Measurements from ENCODE around the gene PLA2R1.

Gene PLA2R1

GRCh38 chr2:160087854-160088745 is 25.7 kb upstream of the PLA2R1 start:
- H3K36me3 ChIP-seq (ENCODE audit: control insufficient read depth, insufficient read depth, low read length), result no peaks in the 10 kb centered on the region
- H3K9ac ChIP-seq (ENCODE audit: low read depth, low read length), result no peak overlapping the region
- no peak overlapping the region for H3K4me3 ChIP-seq (ENCODE audit: low read depth, low read length)
- no peaks in the 10 kb centered on the region for H3K27me3 ChIP-seq (ENCODE audit: control insufficient read depth, insufficient read depth, low read length)
- H3K4me1 ChIP-seq (ENCODE audit: control insufficient read depth, insufficient read depth, low read length), result no peaks in the 10 kb centered on the region
- no peak overlapping the region for H3K27ac ChIP-seq (ENCODE audit: low read depth, low read length)
- peaks cover 79% of the 10 kb centered on the region for H3K9me3 ChIP-seq (ENCODE audit: control insufficient read depth, insufficient read depth, low read length)

GRCh38 chr2:160085662-160086061 is 23.2 kb upstream of the PLA2R1 start:
- Histone ChIP-seq H3K4me1 (ENCODE audit: control insufficient read depth, insufficient read depth, low read length) (no peaks in the 10 kb centered on the region), H3K27ac (ENCODE audit: low read depth, low read length) (no peak overlapping the region), H3K27me3 (ENCODE audit: control insufficient read depth, insufficient read depth, low read length) (no peaks in the 10 kb centered on the region), H3K36me3 (ENCODE audit: control insufficient read depth, insufficient read depth, low read length) (no peaks in the 10 kb centered on the region), H3K9ac (ENCODE audit: low read depth, low read length) (no peak overlapping the region), H3K9me3 (ENCODE audit: control insufficient read depth, insufficient read depth, low read length) (peaks cover 59% of the 10 kb centered on the region), H3K4me3 (ENCODE audit: low read depth, low read length) (no peak overlapping the region)

DNA sequence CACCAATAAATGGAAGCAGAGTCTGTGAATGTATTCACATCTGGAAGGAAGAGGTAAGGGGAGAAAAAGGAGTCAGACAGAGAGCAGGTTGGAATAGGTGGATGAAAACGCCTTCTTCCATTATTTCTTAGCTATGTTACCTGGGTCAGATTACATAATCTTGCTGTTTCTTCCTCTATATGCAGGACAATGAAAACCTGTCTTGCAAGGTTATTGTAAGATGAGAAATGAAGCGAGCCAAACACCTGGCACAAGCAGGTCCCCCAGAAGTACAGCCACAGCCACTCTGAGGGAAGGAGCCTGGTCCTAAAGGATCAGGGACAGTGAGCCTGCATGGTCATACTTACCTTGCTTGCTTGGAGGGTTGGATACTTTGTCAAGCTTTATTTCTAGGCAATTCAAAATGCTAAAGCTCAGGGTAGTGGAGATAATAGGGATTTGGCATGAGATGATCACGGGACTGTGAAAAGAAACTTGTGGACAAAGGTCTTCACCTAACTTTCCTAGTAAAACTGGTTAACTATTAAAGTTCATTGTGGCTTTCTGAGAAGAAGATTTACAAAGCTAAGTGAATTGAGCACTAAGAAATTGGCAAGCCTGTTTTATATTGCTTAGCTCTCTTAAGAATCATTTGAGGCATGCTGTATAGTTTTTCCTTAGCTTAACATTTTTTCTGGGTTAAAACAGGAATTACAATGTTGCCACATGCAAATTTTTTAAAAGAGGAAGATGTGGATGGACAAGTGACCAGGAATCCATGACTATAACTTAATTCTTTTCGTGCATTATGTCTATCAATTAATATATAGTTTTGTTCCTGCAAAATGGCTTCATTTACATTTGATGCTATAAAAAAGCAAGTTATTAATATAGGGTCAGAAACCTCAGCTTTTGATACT is 15.7 kb upstream of the PLA2R1 start:
- H3K4me3 ChIP-seq (ENCODE audit: low read depth, low read length), result no peak overlapping the region
- H3K4me1 ChIP-seq (ENCODE audit: control insufficient read depth, insufficient read depth, low read length), result no peaks in the 10 kb centered on the region
- H3K27ac ChIP-seq (ENCODE audit: low read depth, low read length), result no peak overlapping the region
- H3K9me3 ChIP-seq (ENCODE audit: control insufficient read depth, insufficient read depth, low read length), result peaks cover 6% of the 10 kb centered on the region
- H3K27me3 ChIP-seq (ENCODE audit: control insufficient read depth, insufficient read depth, low read length), result no peaks in the 10 kb centered on the region
- H3K36me3 ChIP-seq (ENCODE audit: control insufficient read depth, insufficient read depth, low read length), result no peaks in the 10 kb centered on the region
- H3K9ac ChIP-seq (ENCODE audit: low read depth, low read length), result no peak overlapping the region

DNA sequence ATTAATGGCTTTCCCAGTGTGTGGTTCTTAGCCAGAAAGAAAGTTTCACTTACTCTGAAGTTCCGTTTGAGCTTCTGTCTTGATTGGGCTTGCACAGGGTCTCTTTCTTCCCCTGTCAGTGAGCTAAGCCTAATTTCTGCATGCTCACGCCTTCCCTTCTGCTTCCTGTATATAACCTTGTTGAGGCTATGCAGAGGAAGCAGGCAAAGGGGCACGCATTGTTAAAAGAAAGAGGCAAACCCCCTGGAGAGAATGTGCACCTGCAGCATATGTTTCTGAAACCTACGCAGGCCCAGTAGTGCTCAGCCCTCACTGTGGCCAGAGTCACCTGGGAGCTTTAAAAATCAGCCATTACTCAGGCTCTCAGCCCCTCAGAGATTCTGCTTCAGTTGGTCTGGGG is 14.5 kb upstream of the PLA2R1 start:
- Histone ChIP-seq H3K36me3 (ENCODE audit: control insufficient read depth, insufficient read depth, low read length) (no peaks in the 10 kb centered on the region), H3K27ac (ENCODE audit: low read depth, low read length) (no peak overlapping the region), H3K4me1 (ENCODE audit: control insufficient read depth, insufficient read depth, low read length) (no peaks in the 10 kb centered on the region), H3K9me3 (ENCODE audit: control insufficient read depth, insufficient read depth, low read length) (peaks cover 6% of the 10 kb centered on the region), H3K27me3 (ENCODE audit: control insufficient read depth, insufficient read depth, low read length) (no peaks in the 10 kb centered on the region), H3K4me3 (ENCODE audit: low read depth, low read length) (no peak overlapping the region), H3K9ac (ENCODE audit: low read depth, low read length) (no peak overlapping the region)

DNA sequence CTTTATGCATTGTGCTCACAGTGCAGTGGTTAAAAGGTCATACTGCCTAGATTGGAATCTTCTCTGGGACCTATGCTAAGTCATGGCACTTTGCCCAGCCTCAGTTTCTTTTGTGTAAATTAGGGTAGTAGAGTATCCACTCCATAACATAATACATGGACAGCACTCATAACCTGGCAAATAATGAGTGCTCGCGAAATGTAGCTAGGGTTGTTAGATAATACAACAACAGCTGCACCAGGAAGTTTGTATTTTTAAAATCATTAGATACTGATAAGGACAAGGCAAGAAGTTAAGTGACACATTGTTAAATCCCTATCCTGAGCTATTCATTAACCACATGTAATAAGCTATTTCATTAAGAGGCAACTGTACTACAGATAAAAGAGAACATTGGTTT is 13.8 kb upstream of the PLA2R1 start:
- peaks cover 3% of the 10 kb centered on the region for H3K9me3 ChIP-seq (ENCODE audit: control insufficient read depth, insufficient read depth, low read length)
- no peak overlapping the region for H3K27ac ChIP-seq (ENCODE audit: low read depth, low read length)
- H3K4me1 ChIP-seq (ENCODE audit: control insufficient read depth, insufficient read depth, low read length), result no peaks in the 10 kb centered on the region
- no peaks in the 10 kb centered on the region for H3K36me3 ChIP-seq (ENCODE audit: control insufficient read depth, insufficient read depth, low read length)
- H3K27me3 ChIP-seq (ENCODE audit: control insufficient read depth, insufficient read depth, low read length), result no peaks in the 10 kb centered on the region
- H3K9ac ChIP-seq (ENCODE audit: low read depth, low read length), result no peak overlapping the region
- H3K4me3 ChIP-seq (ENCODE audit: low read depth, low read length), result no peak overlapping the region

DNA sequence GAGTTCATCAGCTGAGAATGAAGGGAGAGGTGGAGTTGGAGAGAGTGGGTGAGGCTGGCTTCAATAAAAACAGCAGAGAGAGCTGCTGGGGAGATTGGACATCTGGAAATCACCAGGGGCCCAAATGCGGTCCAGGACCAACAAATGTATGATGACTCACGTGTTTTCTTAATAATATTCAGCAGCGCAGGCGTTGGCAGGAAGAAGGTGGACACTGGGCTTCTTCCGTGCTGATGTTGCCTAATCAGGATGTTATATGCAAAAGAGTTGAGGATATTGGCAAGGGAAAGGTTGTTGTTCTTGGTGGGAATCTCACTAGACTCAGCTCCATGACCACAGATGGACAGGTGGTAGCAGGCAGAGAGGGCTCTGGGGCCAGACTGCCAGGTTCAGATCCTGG is 12.8 kb upstream of the PLA2R1 start:
- Histone ChIP-seq H3K9me3 (ENCODE audit: control insufficient read depth, insufficient read depth, low read length) (peaks cover 5% of the 10 kb centered on the region; the same call in 1 of the 2 replicates), H3K4me3 (ENCODE audit: low read depth, low read length) (no peak overlapping the region), H3K27ac (ENCODE audit: low read depth, low read length) (no peak overlapping the region), H3K36me3 (ENCODE audit: control insufficient read depth, insufficient read depth, low read length) (no peaks in the 10 kb centered on the region), H3K27me3 (ENCODE audit: control insufficient read depth, insufficient read depth, low read length) (no peaks in the 10 kb centered on the region), H3K9ac (ENCODE audit: low read depth, low read length) (no peak overlapping the region), H3K4me1 (ENCODE audit: control insufficient read depth, insufficient read depth, low read length) (no peaks in the 10 kb centered on the region)

DNA sequence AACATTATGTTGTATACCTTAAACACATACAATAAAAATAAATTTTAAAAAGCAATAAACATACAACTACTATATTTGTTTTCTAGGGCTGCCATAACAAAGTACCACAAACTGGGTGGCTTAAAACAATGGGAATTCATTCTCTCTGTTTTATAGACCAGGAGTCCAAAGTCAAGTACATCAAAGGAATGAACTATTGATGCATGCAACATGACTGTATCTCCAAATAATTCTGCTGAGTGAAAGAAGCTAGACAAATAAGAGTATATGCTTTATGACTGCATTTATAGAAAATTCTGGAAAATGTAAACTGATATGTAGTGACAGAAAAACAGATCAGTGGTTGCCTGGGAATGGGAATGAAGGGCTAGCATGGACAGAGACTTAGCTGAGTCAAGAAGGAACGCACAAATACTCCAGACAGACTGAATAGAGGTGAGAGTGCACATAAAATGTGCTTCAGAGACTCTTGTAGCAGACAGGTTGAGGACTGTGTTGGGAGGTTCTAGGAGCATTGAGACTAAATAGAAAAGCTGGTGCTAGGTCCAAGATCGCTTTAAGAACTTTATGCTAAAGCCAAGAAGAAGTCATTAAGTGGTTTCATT is 11.0 kb upstream of the PLA2R1 start:
- H3K9ac ChIP-seq (ENCODE audit: low read depth, low read length), result no peak overlapping the region
- peaks cover 23% of the 10 kb centered on the region for H3K9me3 ChIP-seq (ENCODE audit: control insufficient read depth, insufficient read depth, low read length)
- H3K4me1 ChIP-seq (ENCODE audit: control insufficient read depth, insufficient read depth, low read length), result no peaks in the 10 kb centered on the region
- no peaks in the 10 kb centered on the region for H3K36me3 ChIP-seq (ENCODE audit: control insufficient read depth, insufficient read depth, low read length)
- no peak overlapping the region for H3K4me3 ChIP-seq (ENCODE audit: low read depth, low read length)
- H3K27ac ChIP-seq (ENCODE audit: low read depth, low read length), result no peak overlapping the region
- H3K27me3 ChIP-seq (ENCODE audit: control insufficient read depth, insufficient read depth, low read length), result no peaks in the 10 kb centered on the region

DNA sequence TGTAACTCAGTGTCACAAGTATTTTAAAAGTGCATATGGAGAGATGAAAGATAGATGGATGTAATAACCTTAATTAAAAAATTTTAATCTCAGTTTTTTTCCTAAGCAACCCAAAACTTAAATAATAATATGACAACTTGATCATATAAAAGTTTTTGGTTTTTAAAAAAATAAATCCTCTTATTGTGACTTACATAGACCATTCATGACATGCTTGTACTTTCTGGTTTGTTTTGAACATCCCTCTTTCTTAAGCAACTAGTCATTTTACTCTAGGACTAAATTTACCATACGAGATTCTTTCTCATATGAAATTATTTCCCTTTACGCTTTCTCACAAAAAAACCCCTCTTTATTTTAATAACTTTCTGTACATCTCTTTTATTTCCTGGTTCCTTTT is 6.5 kb upstream of the PLA2R1 start:
- Histone ChIP-seq H3K9me3 (ENCODE audit: control insufficient read depth, insufficient read depth, low read length) (peaks cover 23% of the 10 kb centered on the region), H3K36me3 (ENCODE audit: control insufficient read depth, insufficient read depth, low read length) (no peaks in the 10 kb centered on the region), H3K4me1 (ENCODE audit: control insufficient read depth, insufficient read depth, low read length) (no peaks in the 10 kb centered on the region), H3K27ac (ENCODE audit: low read depth, low read length) (no peak overlapping the region), H3K4me3 (ENCODE audit: low read depth, low read length) (no peak overlapping the region), H3K9ac (ENCODE audit: low read depth, low read length) (no peak overlapping the region), H3K27me3 (ENCODE audit: control insufficient read depth, insufficient read depth, low read length) (peaks cover 3% of the 10 kb centered on the region)

DNA sequence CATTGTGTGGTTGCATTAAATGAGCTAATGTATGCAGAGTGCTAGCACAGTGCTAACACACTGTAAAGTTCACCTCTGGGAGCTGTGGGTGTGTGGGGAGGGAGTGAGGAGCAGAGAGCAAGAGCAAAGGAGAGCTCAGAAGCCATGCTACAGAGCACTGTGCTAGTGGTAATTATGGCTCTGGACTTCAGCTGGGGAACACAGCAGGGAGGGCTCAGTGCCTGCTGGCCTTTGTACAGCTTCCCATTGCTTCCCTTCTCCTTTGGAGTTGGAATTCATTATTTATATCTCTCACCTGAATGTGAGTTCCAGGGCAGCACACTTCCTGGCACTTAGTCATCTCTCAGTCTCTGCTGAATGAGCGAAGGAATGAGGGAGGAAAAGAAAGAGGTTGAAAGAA is 2.5 kb upstream of the PLA2R1 start:
- Histone ChIP-seq H3K27ac (ENCODE audit: low read depth, low read length) (no peak overlapping the region), H3K9ac (ENCODE audit: low read depth, low read length) (no peak overlapping the region), H3K4me1 (ENCODE audit: control insufficient read depth, insufficient read depth, low read length) (peaks cover 8% of the 10 kb centered on the region), H3K9me3 (ENCODE audit: control insufficient read depth, insufficient read depth, low read length) (peaks cover 18% of the 10 kb centered on the region), H3K27me3 (ENCODE audit: control insufficient read depth, insufficient read depth, low read length) (peaks cover 29% of the 10 kb centered on the region), H3K36me3 (ENCODE audit: control insufficient read depth, insufficient read depth, low read length) (no peaks in the 10 kb centered on the region), H3K4me3 (ENCODE audit: low read depth, low read length) (no peak overlapping the region)

DNA sequence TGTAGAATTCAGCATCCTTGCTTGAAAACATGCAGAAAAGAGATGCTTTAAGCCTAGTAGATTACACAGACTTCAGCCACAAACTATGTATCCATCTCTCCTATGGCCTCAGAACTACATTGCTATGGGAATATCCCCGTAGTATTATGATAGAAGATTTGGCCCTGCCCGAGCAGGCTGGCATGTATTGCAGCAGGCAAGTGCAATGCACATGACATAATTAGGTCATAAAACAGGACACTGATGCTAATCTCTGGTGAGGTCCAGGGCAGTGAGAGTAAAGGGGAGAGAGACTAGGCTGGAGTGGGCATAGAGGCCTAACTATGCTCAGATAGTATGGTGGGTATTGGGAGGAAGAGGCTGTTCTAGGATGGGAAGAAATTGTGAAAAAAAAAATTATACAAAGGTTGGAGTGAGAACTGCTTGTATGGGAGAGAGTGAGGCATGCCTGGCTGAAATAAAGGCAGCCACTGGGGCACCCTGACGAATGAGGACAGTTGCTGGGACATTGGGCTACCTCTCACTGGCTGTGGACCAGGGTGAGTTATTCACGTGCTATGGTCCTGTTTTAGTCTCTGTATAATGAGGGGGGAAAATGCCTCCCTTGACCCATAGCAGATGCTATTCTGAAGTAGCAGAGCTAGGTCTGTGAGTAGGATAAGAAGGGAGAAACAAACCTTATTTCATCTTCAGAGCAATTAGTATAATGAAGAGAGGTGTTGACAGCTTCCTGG is 1.6 kb upstream of the PLA2R1 start:
- peaks cover 8% of the 10 kb centered on the region for H3K4me1 ChIP-seq (ENCODE audit: control insufficient read depth, insufficient read depth, low read length)
- no peak overlapping the region for H3K4me3 ChIP-seq (ENCODE audit: low read depth, low read length)
- peaks cover 29% of the 10 kb centered on the region for H3K27me3 ChIP-seq (ENCODE audit: control insufficient read depth, insufficient read depth, low read length)
- H3K9me3 ChIP-seq (ENCODE audit: control insufficient read depth, insufficient read depth, low read length), result peaks cover 10% of the 10 kb centered on the region
- no peak overlapping the region for H3K9ac ChIP-seq (ENCODE audit: low read depth, low read length)
- H3K27ac ChIP-seq (ENCODE audit: low read depth, low read length), result no peak overlapping the region
- no peaks in the 10 kb centered on the region for H3K36me3 ChIP-seq (ENCODE audit: control insufficient read depth, insufficient read depth, low read length)
